ENCODE measurements around the gene TRPM3.

DNA sequence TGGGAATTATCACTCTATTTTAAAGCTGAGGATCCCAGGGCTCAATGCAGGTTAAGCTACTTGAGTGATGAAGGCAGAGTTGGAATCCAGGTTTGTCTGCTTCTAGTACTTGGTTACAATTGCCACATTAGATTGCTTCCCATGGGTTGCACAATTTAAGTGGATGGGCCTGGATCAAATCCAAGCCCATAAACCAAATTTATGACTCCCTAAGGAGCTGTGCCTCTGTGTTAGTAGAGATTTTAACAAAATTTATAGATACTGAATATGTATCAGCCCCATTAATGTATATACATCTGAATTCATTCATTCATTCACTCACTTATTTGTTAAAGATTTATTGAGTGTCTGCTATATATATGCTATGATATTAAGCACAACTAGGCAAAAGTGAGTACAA lies 374.7 kb downstream of the TRPM3 start:
- TF ChIP-seq, protein P1, sequence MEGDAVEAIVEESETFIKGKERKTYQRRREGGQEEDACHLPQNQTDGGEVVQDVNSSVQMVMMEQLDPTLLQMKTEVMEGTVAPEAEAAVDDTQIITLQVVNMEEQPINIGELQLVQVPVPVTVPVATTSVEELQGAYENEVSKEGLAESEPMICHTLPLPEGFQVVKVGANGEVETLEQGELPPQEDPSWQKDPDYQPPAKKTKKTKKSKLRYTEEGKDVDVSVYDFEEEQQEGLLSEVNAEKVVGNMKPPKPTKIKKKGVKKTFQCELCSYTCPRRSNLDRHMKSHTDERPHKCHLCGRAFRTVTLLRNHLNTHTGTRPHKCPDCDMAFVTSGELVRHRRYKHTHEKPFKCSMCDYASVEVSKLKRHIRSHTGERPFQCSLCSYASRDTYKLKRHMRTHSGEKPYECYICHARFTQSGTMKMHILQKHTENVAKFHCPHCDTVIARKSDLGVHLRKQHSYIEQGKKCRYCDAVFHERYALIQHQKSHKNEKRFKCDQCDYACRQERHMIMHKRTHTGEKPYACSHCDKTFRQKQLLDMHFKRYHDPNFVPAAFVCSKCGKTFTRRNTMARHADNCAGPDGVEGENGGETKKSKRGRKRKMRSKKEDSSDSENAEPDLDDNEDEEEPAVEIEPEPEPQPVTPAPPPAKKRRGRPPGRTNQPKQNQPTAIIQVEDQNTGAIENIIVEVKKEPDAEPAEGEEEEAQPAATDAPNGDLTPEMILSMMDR (IDR thresholded peaks at IDR 0.05; ENCODE audit: low read length) = no peak
- no peak for TF ChIP-seq EZH2 (optimal IDR thresholded peaks at IDR 0.05; ENCODE audit: low read depth, low read length)
